ENCODE measurements around the gene BCOR.

The BCOR gene

GRCh38 chrX:40030205-40030604 lies 67.6 kb downstream of the BCOR start:
- TF ChIP-seq ZFX (IDR thresholded peaks at IDR 0.05), result no peak
- TF ChIP-seq, protein P1, sequence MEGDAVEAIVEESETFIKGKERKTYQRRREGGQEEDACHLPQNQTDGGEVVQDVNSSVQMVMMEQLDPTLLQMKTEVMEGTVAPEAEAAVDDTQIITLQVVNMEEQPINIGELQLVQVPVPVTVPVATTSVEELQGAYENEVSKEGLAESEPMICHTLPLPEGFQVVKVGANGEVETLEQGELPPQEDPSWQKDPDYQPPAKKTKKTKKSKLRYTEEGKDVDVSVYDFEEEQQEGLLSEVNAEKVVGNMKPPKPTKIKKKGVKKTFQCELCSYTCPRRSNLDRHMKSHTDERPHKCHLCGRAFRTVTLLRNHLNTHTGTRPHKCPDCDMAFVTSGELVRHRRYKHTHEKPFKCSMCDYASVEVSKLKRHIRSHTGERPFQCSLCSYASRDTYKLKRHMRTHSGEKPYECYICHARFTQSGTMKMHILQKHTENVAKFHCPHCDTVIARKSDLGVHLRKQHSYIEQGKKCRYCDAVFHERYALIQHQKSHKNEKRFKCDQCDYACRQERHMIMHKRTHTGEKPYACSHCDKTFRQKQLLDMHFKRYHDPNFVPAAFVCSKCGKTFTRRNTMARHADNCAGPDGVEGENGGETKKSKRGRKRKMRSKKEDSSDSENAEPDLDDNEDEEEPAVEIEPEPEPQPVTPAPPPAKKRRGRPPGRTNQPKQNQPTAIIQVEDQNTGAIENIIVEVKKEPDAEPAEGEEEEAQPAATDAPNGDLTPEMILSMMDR (conservative IDR thresholded peaks at IDR 0.05), result no peak

GRCh38 chrX:40022421-40022820 lies 75.3 kb downstream of the BCOR start:
- no peak overlapping the region for H3K27ac ChIP-seq
- no peak for TF ChIP-seq ZFX (IDR thresholded peaks at IDR 0.05)
- TF ChIP-seq, protein P1 (conservative IDR thresholded peaks at IDR 0.05), result no peak

More at GRCh38 chrX:40030205-40030604, 67.6 kb downstream of the BCOR start:
- no peak overlapping the region for H3K27ac ChIP-seq

DNA sequence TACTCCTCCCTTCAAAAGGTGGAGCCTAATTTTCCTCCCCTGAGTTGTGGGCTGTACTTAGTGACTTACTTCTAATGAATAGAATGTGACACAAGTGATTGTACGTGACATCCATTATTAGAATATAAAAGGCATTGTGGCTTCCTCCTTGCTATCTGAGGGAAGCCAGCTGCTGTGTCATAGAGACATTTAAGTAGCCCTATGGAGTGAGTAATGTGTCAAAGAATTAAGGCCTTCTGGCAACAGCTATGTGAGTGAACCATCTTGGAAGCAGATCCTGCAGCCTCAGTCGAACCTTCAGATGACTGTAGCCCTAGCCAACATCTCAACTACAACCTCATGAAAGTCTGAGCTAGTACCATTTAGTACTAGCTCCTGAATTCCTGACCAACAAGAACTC lies 76.1 kb downstream of the BCOR start:
- no peak for TF ChIP-seq ZFX (IDR thresholded peaks at IDR 0.05)
- TF ChIP-seq, protein P1 (conservative IDR thresholded peaks at IDR 0.05), result no peak
- H3K27ac ChIP-seq, result no peak overlapping the region

DNA sequence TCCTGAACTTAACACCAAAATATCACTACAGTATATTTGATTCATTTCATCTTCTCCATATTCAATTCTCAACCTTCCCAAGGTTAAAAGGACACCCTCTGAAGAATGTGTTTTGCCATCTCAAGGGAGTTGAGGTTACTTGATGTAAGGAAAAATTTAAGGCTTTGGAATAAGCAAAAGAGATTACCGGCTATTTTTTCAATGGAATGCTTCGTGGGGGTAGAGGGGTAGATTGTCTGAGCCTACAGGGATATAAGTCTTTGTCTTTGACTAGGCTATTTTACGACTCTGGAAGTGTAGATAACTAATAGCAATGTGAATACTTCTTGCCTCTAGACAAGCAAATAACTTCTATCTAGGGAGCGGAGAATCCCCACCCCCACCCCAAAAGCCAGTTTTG lies 78.2 kb downstream of the BCOR start:
- TF ChIP-seq, protein P1 (conservative IDR thresholded peaks at IDR 0.05), result no peak
- H3K27ac ChIP-seq, result no peak overlapping the region

DNA sequence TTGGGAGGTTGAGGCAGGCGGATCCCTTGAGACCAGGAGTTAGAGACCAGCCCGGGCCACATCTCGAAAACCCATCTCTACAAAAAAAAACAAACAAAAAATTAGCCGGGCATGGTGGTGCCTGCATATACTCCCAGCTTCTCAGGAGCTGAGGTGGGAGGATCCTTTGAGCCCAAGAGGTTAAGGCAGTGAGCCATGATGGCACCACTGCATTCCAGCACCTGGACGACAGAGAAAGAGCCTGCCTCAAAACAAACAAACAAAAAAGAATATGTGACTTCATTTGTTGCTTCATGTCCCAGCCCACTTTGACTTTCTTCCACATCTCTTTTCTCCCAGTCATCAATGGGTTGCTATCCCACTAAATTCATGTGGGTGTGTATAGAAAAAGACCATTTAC lies 79.7 kb downstream of the BCOR start:
- TF ChIP-seq, protein P1 (conservative IDR thresholded peaks at IDR 0.05), result no peak
- no peak for TF ChIP-seq ZFX (IDR thresholded peaks at IDR 0.05)

GRCh38 chrX:40016749-40017148 lies 81.0 kb downstream of the BCOR start:
- no peak overlapping the region for H3K27ac ChIP-seq
- no peak for TF ChIP-seq ZFX (IDR thresholded peaks at IDR 0.05)
- TF ChIP-seq, protein P1 (conservative IDR thresholded peaks at IDR 0.05), result no peak

More for the DNA sequence above, 79.7 kb downstream of the BCOR start:
- no peak overlapping the region for H3K27ac ChIP-seq

- TF ChIP-seq, protein P1 (conservative IDR thresholded peaks at IDR 0.05), result no peak
- H3K27ac ChIP-seq, result no peak overlapping the region
These were observed 82.1 kb downstream of the BCOR start for GRCh38 chrX:40015693-40016092.

Measured in C4-2B (cell line).